HepG2 (cell line): Measurements from ENCODE around the gene FBXO5. TPM values are rescaled to one million over a fixed set of nuclear protein-coding genes. Genes with fewer than 3 reads are reported as not detected.
A peak's percentile ranks its signal among the peaks of the same experiment; 100 is the strongest.

ENCODE experiments used
- ARNTL ChIP-seq: sonication (generic); formaldehyde crosslinking; IDR thresholded peaks from 2 replicates; pipeline ENCODE4 v1.4.0; 2020; ENCODE audit warnings: mild to moderate bottlenecking, missing genetic modification reagents
- CHD2 ChIP-seq: IDR thresholded peaks from 2 replicates; pipeline ENCODE4 v1.6.1; 2011; ENCODE audit warnings: low read depth, low read length, improper control_type of control experiment
- ESRRA ChIP-seq: sonication (generic); formaldehyde crosslinking; IDR thresholded peaks from 2 replicates; pipeline ENCODE4 v1.5.1; 2020; ENCODE audit warnings: mild to moderate bottlenecking, low read depth, missing genetic modification reagents
- GTF2F1 ChIP-seq: fragments of 150-350 bp; IDR thresholded peaks from 2 replicates; pipeline ENCODE4 v1.6.1; 2014; ENCODE audit warnings: low read length
- HCFC1 ChIP-seq: fragments of 150-350 bp; IDR thresholded peaks from 2 replicates; pipeline ENCODE4 v1.6.1; 2014; ENCODE audit warnings: low read depth, low read length
- HOXA7 ChIP-seq: sonication (generic); formaldehyde crosslinking; IDR thresholded peaks from 2 replicates; pipeline ENCODE4 v1.8.1; 2022; ENCODE audit warnings: mild to moderate bottlenecking, missing genetic modification reagents, moderate library complexity
- JARID2 ChIP-seq: sonication (generic); formaldehyde crosslinking; IDR thresholded peaks from 2 replicates; pipeline ENCODE4 v1.8.1; 2023; ENCODE audit warnings: missing genetic modification reagents, inconsistent platforms; ENCODE audit not compliant: insufficient replicate concordance
- KLF9 ChIP-seq: IDR thresholded peaks from 2 replicates; pipeline ENCODE4 v1.6.1; 2016; ENCODE audit warnings: low read depth
- STAG1 ChIP-seq: sonication (generic); formaldehyde crosslinking; IDR thresholded peaks from 2 replicates; pipeline ENCODE4 v1.4.0; 2020; ENCODE audit warnings: missing genetic modification reagents
- U2AF1 ChIP-seq: fragments of 200-400 bp; formaldehyde crosslinking; optimal IDR thresholded peaks from 2 replicates; pipeline ENCODE3; 2017; ENCODE audit warnings: mild to moderate bottlenecking, low read depth, low read length
- ZBTB8A ChIP-seq: sonication (generic); formaldehyde crosslinking; IDR thresholded peaks from 2 replicates; pipeline ENCODE4 v1.4.0; 2020; ENCODE audit warnings: mild to moderate bottlenecking, low read depth, missing genetic modification reagents, borderline replicate concordance
- ZFP1 ChIP-seq: IDR thresholded peaks from 2 replicates; pipeline ENCODE4 v1.6.1; 2016
- ZFYVE20 ChIP-seq: sonication (generic); formaldehyde crosslinking; IDR thresholded peaks from 2 replicates; pipeline ENCODE4 v1.8.0; 2023; ENCODE audit warnings: low read depth, mild to moderate bottlenecking, moderate library complexity, missing genetic modification reagents, borderline replicate concordance
- ZNF24 ChIP-seq: fragments of 450-650 bp; IDR thresholded peaks from 2 replicates; pipeline ENCODE4 v1.6.1; 2017; ENCODE audit warnings: antibody characterized with exemption, mild to moderate bottlenecking
- ZNF550 ChIP-seq: sonication (generic); formaldehyde crosslinking; IDR thresholded peaks from 2 replicates; pipeline ENCODE4 v1.4.0; 2020; ENCODE audit warnings: mild to moderate bottlenecking, missing genetic modification reagents, borderline replicate concordance
- ZSCAN9 ChIP-seq: IDR thresholded peaks from 2 replicates; pipeline ENCODE4 v1.6.1; 2016; ENCODE audit warnings: borderline replicate concordance
- polyA plus RNA-seq, 8 experiments: library from polyadenylated mRNA; depleted of rRNA in 3 of 8; stranded (reverse) in 7 of 8; unstranded in 1 of 8; fragments of >200 nt; fragmentation: Illumina TruSeq in 4 of 8; extraction: Trizol in 4 of 8; gene quantifications; 2 replicates each; pipeline versions ENCODE4 v1.2.1 to v1.2.3, GENCODE V29; 2011 to 2016; ENCODE audit warnings: low read depth in 4 of 8, missing spikeins in 1 of 8, mixed read lengths in 1 of 8; ENCODE audit not compliant: insufficient read depth in 1 of 8
- total RNA-seq, 5 experiments: library from RNA; depleted of rRNA; stranded (reverse); fragments of >200 nt; fragmentation: Illumina TruSeq; extraction: Trizol; gene quantifications; 2 replicates each; pipeline ENCODE4 v1.2.3, GENCODE V29; 2016; ENCODE audit warnings: low read depth in 1 of 5
- TF ChIP-seq, protein P1 (sequence below): sonication (generic); formaldehyde crosslinking; IDR thresholded peaks from 2 replicates; pipeline ENCODE4 v1.4.0; 2020; ENCODE audit warnings: missing genetic modification reagents, borderline replicate concordance
- TF ChIP-seq, protein P2 (sequence below): IDR thresholded peaks from 2 replicates; pipeline ENCODE4 v1.6.1; 2016; ENCODE audit warnings: missing biosample characterization, missing genetic modification reagents, low read depth
- TF ChIP-seq, protein P3 (sequence below): sonication (generic); formaldehyde crosslinking; IDR thresholded peaks from 2 replicates; pipeline ENCODE4 v1.5.1; 2020; ENCODE audit warnings: missing genetic modification reagents, mild to moderate bottlenecking, borderline replicate concordance
- TF ChIP-seq, protein P4 (sequence below): sonication (generic); formaldehyde crosslinking; IDR thresholded peaks from 2 replicates; pipeline ENCODE4 v1.4.0; 2020; ENCODE audit warnings: mild to moderate bottlenecking, missing genetic modification reagents
- TF ChIP-seq, protein P5 (sequence below): sonication (generic); formaldehyde crosslinking; IDR thresholded peaks from 2 replicates; pipeline ENCODE4 v1.4.0; 2020; ENCODE audit warnings: missing genetic modification reagents

The FBXO5 gene
- total and polyA plus RNA-seq, 2 of the 13 experiments (the other 11 are each of a cell fraction or from before 2014, with no cell fraction given), result 15.8 to 41.5 TPM

- TF ChIP-seq U2AF1, result no peak
- TF ChIP-seq ZBTB8A (CRISPR knock-in tag), result no peak
- no peak for TF ChIP-seq ZNF550 (CRISPR knock-in tag)
- TF ChIP-seq, protein P1, sequence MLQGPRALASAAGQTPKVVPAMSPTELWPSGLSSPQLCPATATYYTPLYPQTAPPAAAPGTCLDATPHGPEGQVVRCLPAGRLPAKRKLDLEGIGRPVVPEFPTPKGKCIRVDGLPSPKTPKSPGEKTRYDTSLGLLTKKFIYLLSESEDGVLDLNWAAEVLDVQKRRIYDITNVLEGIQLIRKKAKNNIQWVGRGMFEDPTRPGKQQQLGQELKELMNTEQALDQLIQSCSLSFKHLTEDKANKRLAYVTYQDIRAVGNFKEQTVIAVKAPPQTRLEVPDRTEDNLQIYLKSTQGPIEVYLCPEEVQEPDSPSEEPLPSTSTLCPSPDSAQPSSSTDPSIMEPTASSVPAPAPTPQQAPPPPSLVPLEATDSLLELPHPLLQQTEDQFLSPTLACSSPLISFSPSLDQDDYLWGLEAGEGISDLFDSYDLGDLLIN (CRISPR knock-in tag), result 0 out of 2 replicates have a peak, but pooled peaks have one; percentile 68
- no peak; the same call in 1 of the 2 replicates for TF ChIP-seq ZSCAN9 (CRISPR knock-in tag)
- TF ChIP-seq HCFC1, result peak; percentile 58; the same call in 1 of the 2 replicates
- TF ChIP-seq CHD2, result peak; percentile 95
- TF ChIP-seq KLF9 (CRISPR knock-in tag), result no peak
- TF ChIP-seq, protein P2, sequence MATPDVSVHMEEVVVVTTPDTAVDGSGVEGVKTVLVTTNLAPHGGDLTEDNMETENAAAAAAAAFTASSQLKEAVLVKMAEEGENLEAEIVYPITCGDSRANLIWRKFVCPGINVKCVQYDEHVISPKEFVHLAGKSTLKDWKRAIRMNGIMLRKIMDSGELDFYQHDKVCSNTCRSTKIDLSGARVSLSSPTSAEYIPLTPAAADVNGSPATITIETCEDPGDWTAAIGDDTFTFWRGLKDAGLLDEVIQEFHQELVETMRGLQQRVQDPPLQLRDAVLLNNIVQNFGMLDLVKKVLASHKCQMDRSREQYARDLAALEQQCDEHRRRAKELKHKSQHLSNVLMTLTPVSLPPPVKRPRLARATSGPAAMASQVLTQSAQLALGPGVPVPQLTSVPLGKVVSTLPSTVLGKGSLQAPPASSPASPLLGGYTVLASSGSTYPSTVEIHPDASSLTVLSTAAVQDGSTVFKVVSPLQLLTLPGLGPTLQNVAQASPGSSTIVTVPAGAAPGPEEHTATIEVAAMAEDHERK (CRISPR knock-in tag), result peak; percentile 64
- TF ChIP-seq GTF2F1, result no peak
- TF ChIP-seq STAG1, result no peak
- TF ChIP-seq, protein P3, sequence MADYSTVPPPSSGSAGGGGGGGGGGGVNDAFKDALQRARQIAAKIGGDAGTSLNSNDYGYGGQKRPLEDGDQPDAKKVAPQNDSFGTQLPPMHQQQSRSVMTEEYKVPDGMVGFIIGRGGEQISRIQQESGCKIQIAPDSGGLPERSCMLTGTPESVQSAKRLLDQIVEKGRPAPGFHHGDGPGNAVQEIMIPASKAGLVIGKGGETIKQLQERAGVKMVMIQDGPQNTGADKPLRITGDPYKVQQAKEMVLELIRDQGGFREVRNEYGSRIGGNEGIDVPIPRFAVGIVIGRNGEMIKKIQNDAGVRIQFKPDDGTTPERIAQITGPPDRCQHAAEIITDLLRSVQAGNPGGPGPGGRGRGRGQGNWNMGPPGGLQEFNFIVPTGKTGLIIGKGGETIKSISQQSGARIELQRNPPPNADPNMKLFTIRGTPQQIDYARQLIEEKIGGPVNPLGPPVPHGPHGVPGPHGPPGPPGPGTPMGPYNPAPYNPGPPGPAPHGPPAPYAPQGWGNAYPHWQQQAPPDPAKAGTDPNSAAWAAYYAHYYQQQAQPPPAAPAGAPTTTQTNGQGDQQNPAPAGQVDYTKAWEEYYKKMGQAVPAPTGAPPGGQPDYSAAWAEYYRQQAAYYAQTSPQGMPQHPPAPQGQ (CRISPR knock-in tag), result no peak
- TF ChIP-seq ZFP1 (CRISPR knock-in tag), result peak; percentile 47; the same call in 1 of the 2 replicates
- peak; percentile 26 for TF ChIP-seq JARID2 (CRISPR knock-in tag)
- no peak for TF ChIP-seq ARNTL (CRISPR knock-in tag)
- TF ChIP-seq, protein P4, sequence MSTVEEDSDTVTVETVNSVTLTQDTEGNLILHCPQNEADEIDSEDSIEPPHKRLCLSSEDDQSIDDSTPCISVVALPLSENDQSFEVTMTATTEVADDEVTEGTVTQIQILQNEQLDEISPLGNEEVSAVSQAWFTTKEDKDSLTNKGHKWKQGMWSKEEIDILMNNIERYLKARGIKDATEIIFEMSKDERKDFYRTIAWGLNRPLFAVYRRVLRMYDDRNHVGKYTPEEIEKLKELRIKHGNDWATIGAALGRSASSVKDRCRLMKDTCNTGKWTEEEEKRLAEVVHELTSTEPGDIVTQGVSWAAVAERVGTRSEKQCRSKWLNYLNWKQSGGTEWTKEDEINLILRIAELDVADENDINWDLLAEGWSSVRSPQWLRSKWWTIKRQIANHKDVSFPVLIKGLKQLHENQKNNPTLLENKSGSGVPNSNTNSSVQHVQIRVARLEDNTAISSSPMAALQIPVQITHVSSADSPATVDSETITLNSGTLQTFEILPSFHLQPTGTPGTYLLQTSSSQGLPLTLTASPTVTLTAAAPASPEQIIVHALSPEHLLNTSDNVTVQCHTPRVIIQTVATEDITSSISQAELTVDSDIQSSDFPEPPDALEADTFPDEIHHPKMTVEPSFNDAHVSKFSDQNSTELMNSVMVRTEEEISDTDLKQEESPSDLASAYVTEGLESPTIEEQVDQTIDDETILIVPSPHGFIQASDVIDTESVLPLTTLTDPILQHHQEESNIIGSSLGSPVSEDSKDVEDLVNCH (CRISPR knock-in tag), result no peak
- TF ChIP-seq ESRRA (CRISPR knock-in tag), result no peak; the same call in 1 of the 2 replicates
- TF ChIP-seq HOXA7 (CRISPR knock-in tag), result no peak
- TF ChIP-seq, protein P5, sequence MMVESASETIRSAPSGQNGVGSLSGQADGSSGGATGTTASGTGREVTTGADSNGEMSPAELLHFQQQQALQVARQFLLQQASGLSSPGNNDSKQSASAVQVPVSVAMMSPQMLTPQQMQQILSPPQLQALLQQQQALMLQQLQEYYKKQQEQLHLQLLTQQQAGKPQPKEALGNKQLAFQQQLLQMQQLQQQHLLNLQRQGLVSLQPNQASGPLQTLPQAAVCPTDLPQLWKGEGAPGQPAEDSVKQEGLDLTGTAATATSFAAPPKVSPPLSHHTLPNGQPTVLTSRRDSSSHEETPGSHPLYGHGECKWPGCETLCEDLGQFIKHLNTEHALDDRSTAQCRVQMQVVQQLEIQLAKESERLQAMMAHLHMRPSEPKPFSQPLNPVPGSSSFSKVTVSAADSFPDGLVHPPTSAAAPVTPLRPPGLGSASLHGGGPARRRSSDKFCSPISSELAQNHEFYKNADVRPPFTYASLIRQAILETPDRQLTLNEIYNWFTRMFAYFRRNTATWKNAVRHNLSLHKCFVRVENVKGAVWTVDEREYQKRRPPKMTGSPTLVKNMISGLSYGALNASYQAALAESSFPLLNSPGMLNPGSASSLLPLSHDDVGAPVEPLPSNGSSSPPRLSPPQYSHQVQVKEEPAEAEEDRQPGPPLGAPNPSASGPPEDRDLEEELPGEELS (CRISPR knock-in tag), result peak; percentile 70
- no peak for TF ChIP-seq ZFYVE20 (CRISPR knock-in tag)
- no peak for TF ChIP-seq ZNF24
Measured at GRCh38 chr6:153002613-153003365, 19.9 kb upstream of the FBXO5 start, which contains the start of gene MTRF1L (continued).
